HG02870 (cell line): Measurements from ENCODE around the gene SCUBE3.
A peak's percentile ranks its signal among the peaks of the same experiment; 100 is the strongest.

Source experiments
- ATAC-seq: cut with Tn5 transposase; IDR thresholded peaks from one replicate; pipeline ENCODE4 v1.9.1; 2021; ENCODE audit warnings: mild to moderate bottlenecking, moderate library complexity; ENCODE audit not compliant: unreplicated experiment

SCUBE3 gene

GRCh38 chr6:35297601-35298481 lies 84.1 kb downstream of the SCUBE3 start, which contains the start of gene DEF6:
Gene DEF6, plus strand, starts transcription at chr6:35297818. Its CDS starts 39 bp downstream, at chr6:35297857.
- ATAC-seq, result peak; percentile 76

GRCh38 chr6:35298625-35299140 lies 84.9 kb downstream of the SCUBE3 start:
- ATAC-seq, result no peak

GRCh38 chr6:35299674-35300073 lies 85.9 kb downstream of the SCUBE3 start:
- ATAC-seq, result no peak

- ATAC-seq, result no peak
Observed at GRCh38 chr6:35300848-35301247, 87.1 kb downstream of the SCUBE3 start.
